WI38 (cell line): ENCODE data around the gene SCRN1.
A peak's percentile ranks its signal among the peaks of the same experiment; 100 is the strongest.

Source experiments
- H3K4me3 ChIP-seq: 2 replicates; pipeline ENCODE4 v1.5.1; 2011; ENCODE audit warnings: low read depth, mild to moderate bottlenecking, control low read depth, low read length
- TF ChIP-seq, protein P1 (sequence below): IDR thresholded peaks from 2 replicates; pipeline ENCODE4 v1.5.1; 2012; ENCODE audit warnings: low read depth, mild to moderate bottlenecking, control low read depth, low read length

The SCRN1 gene

GRCh38 chr7:29956487-29956836, 33.1 kb downstream of the SCRN1 start:
- H3K4me3 ChIP-seq: no peak overlapping the region
- TF ChIP-seq, protein P1, sequence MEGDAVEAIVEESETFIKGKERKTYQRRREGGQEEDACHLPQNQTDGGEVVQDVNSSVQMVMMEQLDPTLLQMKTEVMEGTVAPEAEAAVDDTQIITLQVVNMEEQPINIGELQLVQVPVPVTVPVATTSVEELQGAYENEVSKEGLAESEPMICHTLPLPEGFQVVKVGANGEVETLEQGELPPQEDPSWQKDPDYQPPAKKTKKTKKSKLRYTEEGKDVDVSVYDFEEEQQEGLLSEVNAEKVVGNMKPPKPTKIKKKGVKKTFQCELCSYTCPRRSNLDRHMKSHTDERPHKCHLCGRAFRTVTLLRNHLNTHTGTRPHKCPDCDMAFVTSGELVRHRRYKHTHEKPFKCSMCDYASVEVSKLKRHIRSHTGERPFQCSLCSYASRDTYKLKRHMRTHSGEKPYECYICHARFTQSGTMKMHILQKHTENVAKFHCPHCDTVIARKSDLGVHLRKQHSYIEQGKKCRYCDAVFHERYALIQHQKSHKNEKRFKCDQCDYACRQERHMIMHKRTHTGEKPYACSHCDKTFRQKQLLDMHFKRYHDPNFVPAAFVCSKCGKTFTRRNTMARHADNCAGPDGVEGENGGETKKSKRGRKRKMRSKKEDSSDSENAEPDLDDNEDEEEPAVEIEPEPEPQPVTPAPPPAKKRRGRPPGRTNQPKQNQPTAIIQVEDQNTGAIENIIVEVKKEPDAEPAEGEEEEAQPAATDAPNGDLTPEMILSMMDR: no peak

- no peak overlapping the region for H3K4me3 ChIP-seq
- TF ChIP-seq, protein P1: no peak
Measured at GRCh38 chr7:29955799-29956486, 33.7 kb downstream of the SCRN1 start.

GRCh38 chr7:29955075-29955792, 34.4 kb downstream of the SCRN1 start:
- TF ChIP-seq, protein P1: no peak
- no peak overlapping the region for H3K4me3 ChIP-seq

DNA sequence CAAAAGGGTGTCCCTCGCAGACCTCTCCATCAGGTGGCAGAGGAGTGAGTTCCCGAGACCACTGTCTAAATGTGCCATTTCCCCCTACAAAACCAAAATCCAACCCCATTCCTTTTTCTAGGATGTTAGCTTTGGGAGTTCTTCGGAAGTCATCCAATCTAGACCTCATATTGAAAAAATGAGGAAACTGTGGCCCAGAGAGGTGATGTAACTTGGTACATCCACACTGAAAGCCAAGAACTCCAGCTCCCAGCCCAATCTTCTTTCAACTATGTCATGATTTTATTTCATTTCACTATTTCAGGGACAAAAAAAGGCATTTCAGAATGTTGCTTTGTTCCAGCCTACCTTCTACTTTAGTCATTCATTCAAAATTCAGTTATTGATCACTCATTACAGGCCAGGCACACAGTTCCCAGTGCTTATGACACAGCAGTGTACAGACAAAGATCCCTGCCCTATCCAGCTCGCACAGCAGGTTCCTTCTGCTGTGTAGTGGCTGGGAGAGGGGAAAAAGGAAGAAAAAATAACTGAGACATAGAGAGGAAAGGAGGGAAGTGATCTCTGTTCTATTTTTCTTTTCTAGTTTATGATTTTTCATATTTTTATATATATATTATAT, 35.8 kb downstream of the SCRN1 start:
- TF ChIP-seq, protein P1: 0 out of 2 replicates have a peak, but pooled peaks have one; percentile 7
- H3K4me3 ChIP-seq: no peak overlapping the region

- no peak overlapping the region for H3K4me3 ChIP-seq
- TF ChIP-seq, protein P1: no peak
Measured at GRCh38 chr7:29951206-29951605, 38.4 kb downstream of the SCRN1 start.

DNA sequence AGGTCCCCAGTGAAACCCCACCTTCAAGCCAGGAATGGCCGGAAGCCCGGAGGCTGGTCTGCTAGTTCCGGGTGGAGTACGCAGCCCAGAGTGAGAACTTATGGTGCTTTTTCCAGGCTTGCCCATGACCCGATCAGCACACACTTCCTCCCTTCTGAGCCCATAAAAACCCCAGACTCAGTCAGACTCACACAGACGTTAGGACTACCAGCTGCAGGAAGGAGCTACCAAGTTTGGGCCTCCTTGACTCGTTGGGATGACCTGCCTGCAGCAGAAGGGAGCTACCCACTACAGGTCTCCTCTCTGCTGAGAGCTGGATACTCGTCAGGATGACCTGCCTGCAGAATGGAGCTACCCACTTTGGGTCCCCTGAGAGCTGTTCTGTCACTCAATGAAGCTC, 39.1 kb downstream of the SCRN1 start:
- no peak overlapping the region for H3K4me3 ChIP-seq
- TF ChIP-seq, protein P1: no peak

DNA sequence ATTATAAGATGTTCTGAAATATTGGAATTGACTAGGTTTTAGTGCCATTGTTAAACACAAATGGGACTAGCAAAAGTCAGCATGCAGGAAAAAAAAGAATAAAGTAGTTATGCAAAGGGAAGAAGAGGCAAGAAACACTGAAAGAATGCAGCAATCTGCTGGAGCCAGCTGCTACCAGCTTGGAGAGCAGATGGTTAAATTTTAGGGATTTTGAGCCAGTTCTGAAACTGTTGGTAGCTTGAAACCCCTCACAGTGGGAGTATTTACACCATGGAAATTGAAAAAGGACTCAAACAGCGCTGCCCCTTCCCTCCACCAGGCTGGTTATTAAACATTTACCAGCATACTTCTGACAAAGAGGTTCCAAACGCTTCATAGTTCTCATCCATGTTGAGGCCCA, 41.0 kb downstream of the SCRN1 start:
- H3K4me3 ChIP-seq: no peak overlapping the region
- TF ChIP-seq, protein P1: no peak
